Osteoblast (primary cell): ENCODE data around the gene SLC30A1. TPM values are rescaled to one million over a fixed set of nuclear protein-coding genes. Genes with fewer than 3 reads are reported as not detected.

ENCODE experiments used
- DNase-seq: peaks from one replicate; pipeline ENCODE4 v3.0.0; 2011; ENCODE audit warnings: low spot score, mixed read lengths; ENCODE audit not compliant: insufficient read length; ENCODE audit errors: missing footprints
- H2AFZ ChIP-seq: 2 replicates; pipeline ENCODE4 v1.6.0; 2011; ENCODE audit warnings: mild to moderate bottlenecking, low read length
- H3K27ac ChIP-seq: 2 replicates; pipeline ENCODE4 v1.5.1; 2011; ENCODE audit warnings: mild to moderate bottlenecking, low read depth, low read length, moderate library complexity
- H3K27me3 ChIP-seq: 2 replicates; pipeline ENCODE4 v1.6.0; 2012; ENCODE audit warnings: mild to moderate bottlenecking, control low read depth, inconsistent platforms, low read length, moderate library complexity; ENCODE audit not compliant: insufficient read depth
- H3K36me3 ChIP-seq: 2 replicates; pipeline ENCODE4 v1.5.1; 2011; ENCODE audit warnings: mild to moderate bottlenecking, low read length, control low read depth, moderate library complexity; ENCODE audit not compliant: insufficient read depth
- H3K4me1 ChIP-seq: 2 replicates; pipeline ENCODE4 v1.5.1; 2011; ENCODE audit warnings: mild to moderate bottlenecking, low read length, control low read depth, moderate library complexity; ENCODE audit not compliant: insufficient read depth
- H3K4me2 ChIP-seq: 2 replicates; pipeline ENCODE4 v1.6.0; 2011; ENCODE audit warnings: mild to moderate bottlenecking, low read length; ENCODE audit not compliant: insufficient read depth
- H3K4me3 ChIP-seq: fragments of 200-600 bp; sonication (generic); 3 replicates; pipeline ENCODE4 v1.5.1; 2012; ENCODE audit warnings: mild to moderate bottlenecking, low read length, inconsistent platforms; ENCODE audit not compliant: insufficient read depth
- H3K79me2 ChIP-seq: 2 replicates; pipeline ENCODE4 v1.6.0; 2012; ENCODE audit warnings: mild to moderate bottlenecking, low read length, control low read depth, inconsistent platforms; ENCODE audit not compliant: insufficient read depth
- H3K9me3 ChIP-seq: 2 replicates; pipeline ENCODE4 v1.5.1; 2011; ENCODE audit warnings: low read depth, low read length, control low read depth
- H4K20me1 ChIP-seq: 2 replicates; pipeline ENCODE4 v1.6.0; 2012; ENCODE audit warnings: mild to moderate bottlenecking, low read length, control low read depth; ENCODE audit not compliant: insufficient read depth
- total RNA-seq: library from RNA; depleted of rRNA; stranded (reverse); fragments of >200 nt; gene quantifications from 2 replicates; pipeline ENCODE4 v1.2.3, GENCODE V29; 2012
- TF ChIP-seq, protein P1 (sequence below): IDR thresholded peaks from 2 replicates; pipeline ENCODE4 v1.5.1; 2011; ENCODE audit warnings: mild to moderate bottlenecking, low read depth, low read length, moderate library complexity; ENCODE audit errors: extremely low read depth

The SLC30A1 gene
- total RNA-seq, 1 donor, result 49.9 TPM

DNA sequence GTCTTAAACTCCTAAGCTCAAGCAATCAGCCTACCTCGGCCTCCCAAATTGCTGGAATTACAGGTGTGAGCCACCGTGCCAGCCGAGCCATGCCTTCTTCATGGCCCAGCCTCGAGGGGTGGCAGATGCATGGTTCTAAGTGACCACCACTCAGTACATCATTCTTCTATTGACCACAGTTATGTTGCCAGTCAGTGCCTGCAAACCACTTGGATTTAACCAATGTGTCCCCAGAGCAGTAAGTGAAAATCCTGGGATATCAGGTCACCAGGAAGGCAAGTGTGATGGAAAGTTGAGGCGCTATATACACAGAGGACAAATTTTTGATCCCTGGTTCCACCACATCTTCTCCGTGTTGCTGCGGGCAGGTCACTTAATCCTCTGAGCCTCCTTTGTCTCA is 50.0 kb downstream of the SLC30A1 start:
- Histone ChIP-seq H3K4me1 (peaks cover 3% of the 10 kb centered on the region), H3K36me3 (no peaks in the 10 kb centered on the region), H3K27me3 (peaks cover 17% of the 10 kb centered on the region), H4K20me1 (no peaks in the 10 kb centered on the region), H3K4me3 (no peak overlapping the region), H2AFZ (no peak overlapping the region), H3K9me3 (no peaks in the 10 kb centered on the region), H3K79me2 (no peaks in the 10 kb centered on the region), H3K27ac (no peak overlapping the region), H3K4me2 (no peak overlapping the region)
- TF ChIP-seq, protein P1, sequence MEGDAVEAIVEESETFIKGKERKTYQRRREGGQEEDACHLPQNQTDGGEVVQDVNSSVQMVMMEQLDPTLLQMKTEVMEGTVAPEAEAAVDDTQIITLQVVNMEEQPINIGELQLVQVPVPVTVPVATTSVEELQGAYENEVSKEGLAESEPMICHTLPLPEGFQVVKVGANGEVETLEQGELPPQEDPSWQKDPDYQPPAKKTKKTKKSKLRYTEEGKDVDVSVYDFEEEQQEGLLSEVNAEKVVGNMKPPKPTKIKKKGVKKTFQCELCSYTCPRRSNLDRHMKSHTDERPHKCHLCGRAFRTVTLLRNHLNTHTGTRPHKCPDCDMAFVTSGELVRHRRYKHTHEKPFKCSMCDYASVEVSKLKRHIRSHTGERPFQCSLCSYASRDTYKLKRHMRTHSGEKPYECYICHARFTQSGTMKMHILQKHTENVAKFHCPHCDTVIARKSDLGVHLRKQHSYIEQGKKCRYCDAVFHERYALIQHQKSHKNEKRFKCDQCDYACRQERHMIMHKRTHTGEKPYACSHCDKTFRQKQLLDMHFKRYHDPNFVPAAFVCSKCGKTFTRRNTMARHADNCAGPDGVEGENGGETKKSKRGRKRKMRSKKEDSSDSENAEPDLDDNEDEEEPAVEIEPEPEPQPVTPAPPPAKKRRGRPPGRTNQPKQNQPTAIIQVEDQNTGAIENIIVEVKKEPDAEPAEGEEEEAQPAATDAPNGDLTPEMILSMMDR, result no peak
- DNase-seq, result no peak

DNA sequence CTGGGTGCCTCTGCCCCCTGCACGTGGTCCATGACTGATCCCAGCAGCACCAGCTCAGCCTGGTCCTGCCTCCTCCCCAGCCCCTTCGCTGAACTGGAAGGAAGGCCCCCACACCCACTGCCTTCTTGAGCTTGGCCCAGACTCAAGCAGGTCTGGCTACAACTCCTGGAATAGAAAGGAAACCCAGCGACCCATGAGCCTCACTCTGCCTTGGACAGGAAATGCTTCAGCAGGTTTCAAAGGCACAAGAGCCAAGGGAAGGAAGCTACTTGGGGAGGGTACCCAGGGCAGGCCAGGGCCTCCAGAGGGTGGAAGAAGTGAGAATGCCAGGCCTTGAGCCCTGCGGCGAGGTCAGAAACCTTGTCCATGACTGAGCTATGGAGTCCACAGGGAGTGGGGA is 51.1 kb downstream of the SLC30A1 start:
- TF ChIP-seq, protein P1, result no peak
- H2AFZ ChIP-seq, result no peak overlapping the region

DNA sequence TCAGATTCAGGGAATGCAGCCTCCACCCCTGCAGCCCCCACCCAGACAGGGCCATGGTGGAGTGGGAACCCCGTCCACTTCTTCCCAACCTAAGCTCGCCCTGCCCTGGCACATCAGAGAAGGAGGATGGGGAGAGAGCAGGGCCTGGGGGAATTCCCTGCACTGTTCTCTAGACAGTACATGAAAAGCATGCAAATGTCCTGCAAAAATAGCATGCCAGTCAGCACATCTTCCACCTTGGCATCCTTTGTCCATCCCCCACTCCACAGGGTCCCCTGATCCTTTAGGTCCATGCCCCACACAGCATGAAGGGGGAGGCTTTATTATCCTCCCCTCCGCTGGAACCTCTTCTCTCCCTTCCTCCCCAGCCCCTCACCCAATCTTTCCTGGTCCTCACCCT is 52.0 kb downstream of the SLC30A1 start:
- H3K4me2 ChIP-seq, result no peak overlapping the region
- no peaks in the 10 kb centered on the region for H3K36me3 ChIP-seq
- no peak overlapping the region for H3K4me3 ChIP-seq
- TF ChIP-seq, protein P1, result no peak
- no peaks in the 10 kb centered on the region for H3K79me2 ChIP-seq
- H3K27me3 ChIP-seq, result peaks cover 17% of the 10 kb centered on the region
- no peaks in the 10 kb centered on the region for H4K20me1 ChIP-seq
- H2AFZ ChIP-seq, result no peak overlapping the region
- no peak overlapping the region for H3K27ac ChIP-seq
- H3K9me3 ChIP-seq, result no peaks in the 10 kb centered on the region
- peaks cover 3% of the 10 kb centered on the region for H3K4me1 ChIP-seq
- no peak for DNase-seq

More for the DNA sequence above, 51.1 kb downstream of the SLC30A1 start:
- no peaks in the 10 kb centered on the region for H3K9me3 ChIP-seq
- H3K4me2 ChIP-seq, result no peak overlapping the region
- no peak overlapping the region for H3K27ac ChIP-seq
- peaks cover 17% of the 10 kb centered on the region for H3K27me3 ChIP-seq
- no peaks in the 10 kb centered on the region for H4K20me1 ChIP-seq
- no peaks in the 10 kb centered on the region for H3K79me2 ChIP-seq
- no peaks in the 10 kb centered on the region for H3K36me3 ChIP-seq
- no peak overlapping the region for H3K4me3 ChIP-seq
- no peak for DNase-seq
- H3K4me1 ChIP-seq, result peaks cover 3% of the 10 kb centered on the region

- no peaks in the 10 kb centered on the region for H4K20me1 ChIP-seq
- no peak overlapping the region for H2AFZ ChIP-seq
- no peaks in the 10 kb centered on the region for H3K79me2 ChIP-seq
- H3K27ac ChIP-seq, result no peak overlapping the region
- no peak for DNase-seq
- no peak overlapping the region for H3K4me2 ChIP-seq
- peaks cover 15% of the 10 kb centered on the region for H3K27me3 ChIP-seq
- H3K9me3 ChIP-seq, result no peaks in the 10 kb centered on the region
- H3K36me3 ChIP-seq, result no peaks in the 10 kb centered on the region
- TF ChIP-seq, protein P1, result no peak
- no peak overlapping the region for H3K4me3 ChIP-seq
- H3K4me1 ChIP-seq, result peaks cover 3% of the 10 kb centered on the region
Measured at GRCh38 chr1:211526101-211526500, 52.9 kb downstream of the SLC30A1 start.
